IMR-90 (cell line): Measurements from ENCODE around the gene PRKCE. TPM values are rescaled to one million over a fixed set of nuclear protein-coding genes. Genes with fewer than 3 reads are reported as not detected.

Source experiments
- ATAC-seq: fragments of 200-7000 bp; cut with Tn5 transposase; 2 replicates; pipeline ENCODE4 v1.9.1; 2020; ENCODE audit warnings: low read depth, mild to moderate bottlenecking, moderate library complexity
- BruUV-seq: library from RNA; stranded (reverse); fragments of 400-500 nt; replicated peaks from 2 replicates; lab custom pipeline; 2021; lab: Mats Ljungman, UMichigan
- CTCF ChIA-PET: fragments of 300-600 bp; formaldehyde crosslinking; extraction: SDS; loops from one replicate; lab custom pipeline; 2021; ENCODE audit warnings: antibody characterized with exemption; lab: Yijun Ruan, JAX
- POLR2A ChIA-PET: fragments of 300-600 bp; sonication (Branson Sonifier 250); formaldehyde crosslinking; loops from one replicate; lab custom pipeline; 2022; ENCODE audit warnings: antibody characterized with exemption; ENCODE audit not compliant: unreplicated experiment; lab: Charles Lee
- DNase-seq: peaks from one replicate; pipeline ENCODE4 v3.0.0; 2013
- H2AFZ ChIP-seq: replicated peaks from 2 replicates; pipeline ENCODE3; 2013; ENCODE audit warnings: low read length, mild to moderate bottlenecking; ENCODE audit not compliant: poor library complexity
- H2AK5ac ChIP-seq: 2 replicates; pipeline ENCODE4 v1.6.1; 2013; ENCODE audit warnings: low read depth, low read length, inconsistent platforms
- H2AK9ac ChIP-seq: replicated peaks from 2 replicates; pipeline ENCODE3; 2013; ENCODE audit warnings: mild to moderate bottlenecking, low read depth, low read length, moderate library complexity; ENCODE audit not compliant: poor library complexity
- H2BK120ac ChIP-seq: 2 replicates; pipeline ENCODE4 v1.6.1; 2013; ENCODE audit warnings: low read depth, low read length, inconsistent platforms
- H2BK15ac ChIP-seq: 3 replicates; pipeline ENCODE4 v1.6.1; 2013; ENCODE audit warnings: low read depth, low read length, inconsistent platforms
- H2BK20ac ChIP-seq: 2 replicates; pipeline ENCODE4 v1.6.1; 2013; ENCODE audit warnings: low read depth, mild to moderate bottlenecking, inconsistent platforms, low read length, moderate library complexity
- H2BK5ac ChIP-seq: 2 replicates; pipeline ENCODE4 v1.6.1; 2013; ENCODE audit warnings: mild to moderate bottlenecking, low read depth, low read length, inconsistent platforms; ENCODE audit not compliant: poor library complexity, severe bottlenecking
- H3K14ac ChIP-seq: replicated peaks from 2 replicates; pipeline ENCODE4 v1.6.1; 2013; ENCODE audit warnings: low read depth, low read length, inconsistent platforms
- H3K18ac ChIP-seq: 2 replicates; pipeline ENCODE4 v1.6.1; 2013; ENCODE audit warnings: low read depth, low read length, control low read depth
- H3K23ac ChIP-seq: 2 replicates; pipeline ENCODE4 v1.6.1; 2013; ENCODE audit warnings: low read depth, low read length, inconsistent platforms
- H3K27ac ChIP-seq: 2 replicates; pipeline ENCODE4 v1.5.1; 2013; ENCODE audit warnings: mild to moderate bottlenecking, control low read depth, low read length; ENCODE audit not compliant: insufficient read depth
- H3K27me3 ChIP-seq: 2 replicates; pipeline ENCODE4 v1.6.1; 2013; ENCODE audit warnings: low read length; ENCODE audit not compliant: control insufficient read depth, insufficient read depth
- H3K36me3 ChIP-seq: 2 replicates; pipeline ENCODE4 v1.6.1; 2013; ENCODE audit warnings: low read length, mixed read lengths; ENCODE audit not compliant: control insufficient read depth, insufficient read depth
- H3K4ac ChIP-seq: 2 replicates; pipeline ENCODE4 v1.6.1; 2013; ENCODE audit warnings: low read depth, low read length, inconsistent platforms
- H3K4me1 ChIP-seq: 2 replicates; pipeline ENCODE4 v1.6.1; 2013; ENCODE audit warnings: low read length, mixed read lengths; ENCODE audit not compliant: control insufficient read depth, insufficient read depth
- H3K4me2 ChIP-seq: 2 replicates; pipeline ENCODE4 v1.6.1; 2013; ENCODE audit warnings: low read depth, mild to moderate bottlenecking, control low read depth, low read length, moderate library complexity
- H3K4me3 ChIP-seq: 2 replicates; pipeline ENCODE4 v1.5.1; 2013; ENCODE audit warnings: low read depth, mild to moderate bottlenecking, control low read depth, low read length, moderate library complexity; ENCODE audit not compliant: insufficient read depth
- H3K56ac ChIP-seq: 2 replicates; pipeline ENCODE4 v1.6.1; 2013; ENCODE audit warnings: low read length, inconsistent platforms; ENCODE audit not compliant: insufficient read depth; ENCODE audit errors: extremely low read depth
- H3K79me1 ChIP-seq, 2 experiments: 2 replicates each; pipeline ENCODE4 v1.6.1; 2013; ENCODE audit warnings: low read length in 2 of 2, inconsistent platforms in 1 of 2, low read depth in 1 of 2
- H3K9ac ChIP-seq: 2 replicates; pipeline ENCODE4 v1.6.1; 2013; ENCODE audit warnings: low read depth, low read length, control low read depth
- H3K9me1 ChIP-seq: 2 replicates; pipeline ENCODE4 v1.6.1; 2013; ENCODE audit warnings: low read length, inconsistent platforms; ENCODE audit not compliant: insufficient read depth
- H3K9me3 ChIP-seq: 2 replicates; pipeline ENCODE4 v1.6.1; 2013; ENCODE audit warnings: low read length; ENCODE audit not compliant: control insufficient read depth, insufficient read depth
- H4K20me1 ChIP-seq: 2 replicates; pipeline ENCODE4 v1.6.1; 2013; ENCODE audit warnings: low read length, inconsistent platforms; ENCODE audit not compliant: insufficient read depth
- H4K5ac ChIP-seq: 2 replicates; pipeline ENCODE4 v1.6.1; 2013; ENCODE audit warnings: mild to moderate bottlenecking, low read depth, low read length, control low read depth
- H4K8ac ChIP-seq, 2 experiments: 2 replicates each; pipeline ENCODE4 v1.6.1; 2013; ENCODE audit warnings: low read depth in 2 of 2, low read length in 2 of 2, control low read depth in 1 of 2, inconsistent platforms in 1 of 2
- H4K91ac ChIP-seq: 2 replicates; pipeline ENCODE4 v1.6.1; 2013; ENCODE audit warnings: low read depth, low read length, inconsistent platforms; ENCODE audit not compliant: insufficient read depth
- CHD1 ChIP-seq: IDR thresholded peaks from 2 replicates; pipeline ENCODE4 v1.6.1; 2012; ENCODE audit warnings: low read depth, low read length, improper control_type of control experiment
- FOS ChIP-seq: fragments of 150-350 bp; IDR thresholded peaks from 2 replicates; pipeline ENCODE4 v1.6.1; 2016; ENCODE audit warnings: low read depth, low read length
- WGBS, 2 experiments: methylation state at CpG; one replicate each; pipeline versions ENCODE4 v1.1.5 to v1.1.7; 2013; ENCODE audit warnings: missing lambda C conversion rate in 2 of 2; ENCODE audit not compliant: insufficient read length in 1 of 2; ENCODE audit errors: extremely low coverage in 2 of 2; 5-methylcytosine and 5-hydroxymethylcytosine counted together
- dilution Hi-C: fragments of 300-500 bp; cut with HindIII; formaldehyde crosslinking; loops from one replicate; pipeline ENCODE4 v1.14.3; 2018; ENCODE audit warnings: low sequenced_read_pairs; ENCODE audit not compliant: unreplicated experiment
- in situ Hi-C: fragments of 300-500 bp; cut with MboI; formaldehyde crosslinking; loops from 3 replicates; pipeline ENCODE4 v1.14.3; 2019; ENCODE audit warnings: low sequenced_read_pairs, inconsistent platforms, mixed read lengths
- intact Hi-C: fragments of 100-400 bp; cut with micrococcal nuclease; formaldehyde crosslinking; loops from 2 replicates; pipeline ENCODE4 v1.10.0; 2022
- polyA plus RNA-seq, 3 experiments: library from polyadenylated mRNA; depleted of rRNA; stranded (reverse); fragments of >200 nt; gene quantifications; 2 replicates each; pipeline ENCODE4 v1.2.3, GENCODE V29; 2012; ENCODE audit warnings: low replicate concordance in 1 of 3
- total RNA-seq: library from RNA; depleted of rRNA; stranded (reverse); fragments of >200 nt; gene quantifications from 2 replicates; pipeline ENCODE4 v1.2.3, GENCODE V29; 2012

The PRKCE gene
- total and polyA plus RNA-seq, 2 of the 4 experiments (the other 2 are of a cell fraction) = 8.1 to 32.4 TPM

DNA sequence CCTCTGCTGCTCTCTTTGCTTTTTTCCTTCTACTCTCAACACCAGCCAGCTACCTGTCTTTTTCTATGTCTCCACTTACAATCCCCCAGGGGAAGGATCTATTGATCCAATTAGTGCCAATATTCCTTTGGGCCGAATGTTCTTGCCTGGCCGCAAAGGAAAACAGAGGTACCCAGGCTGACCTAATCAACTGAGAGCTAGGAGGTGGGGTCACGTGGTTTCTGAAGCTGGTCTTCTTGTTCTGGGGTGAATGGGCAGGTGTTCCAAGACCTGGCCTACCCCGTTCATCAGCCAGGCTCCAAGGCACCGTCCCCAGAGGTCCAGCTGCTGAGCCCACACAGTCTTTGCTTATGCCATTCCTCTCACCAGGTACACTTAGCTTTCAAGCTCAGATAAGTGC lies 580.2 kb downstream of the PRKCE start:
- no peak for DNase-seq
- Histone ChIP-seq H3K56ac (no peak overlapping the region), H3K9me1 (no peaks in the 10 kb centered on the region), H3K4me2 (no peak overlapping the region), H3K4ac (no peak overlapping the region), H3K4me1 (no peaks in the 10 kb centered on the region), H2BK20ac (no peak overlapping the region), H3K14ac (no peak overlapping the region; the same call in 1 of the 2 replicates), H2AFZ (no peak overlapping the region), H4K91ac (no peak overlapping the region), H4K8ac (no peak overlapping the region), H4K20me1 (no peaks in the 10 kb centered on the region), H3K79me1 (no peaks in the 10 kb centered on the region), H3K9ac (no peak overlapping the region), H3K23ac (no peak overlapping the region), H3K18ac (no peak overlapping the region), H3K9me3 (no peaks in the 10 kb centered on the region), H3K4me3 (no peak overlapping the region), H3K27me3 (peaks cover 37% of the 10 kb centered on the region), H2AK5ac (no peak overlapping the region; the same call in 1 of the 2 replicates), H3K27ac (no peak overlapping the region), H2AK9ac (no peak overlapping the region), H2BK15ac (no peak overlapping the region), H2BK120ac (no peak overlapping the region), H4K5ac (no peak overlapping the region), H3K36me3 (no peaks in the 10 kb centered on the region), H2BK5ac (no peak overlapping the region)
- CTCF ChIA-PET = no interaction called here
- 83% methylated on average over 2 of the region's 5 CpGs; no CpG with 5 or more reads in 1 of the 2 experiments for WGBS, 2 experiments
- TF ChIP-seq FOS (no peak), CHD1 (no peak)
- dilution Hi-C loops = no loop called here
- intact Hi-C loops = no loop called here
- no TSS peak for BruUV-seq
- in situ Hi-C loops = no loop called here
- no peak for ATAC-seq
- POLR2A ChIA-PET = no interaction called here
